ENCODE measurements around the gene CITED2.
"Not testable (repeated sequence)": the region's sequence is repeated elsewhere in the genome, so short reads cannot be mapped to it uniquely, and the experiment has no call there.

The CITED2 gene

DNA sequence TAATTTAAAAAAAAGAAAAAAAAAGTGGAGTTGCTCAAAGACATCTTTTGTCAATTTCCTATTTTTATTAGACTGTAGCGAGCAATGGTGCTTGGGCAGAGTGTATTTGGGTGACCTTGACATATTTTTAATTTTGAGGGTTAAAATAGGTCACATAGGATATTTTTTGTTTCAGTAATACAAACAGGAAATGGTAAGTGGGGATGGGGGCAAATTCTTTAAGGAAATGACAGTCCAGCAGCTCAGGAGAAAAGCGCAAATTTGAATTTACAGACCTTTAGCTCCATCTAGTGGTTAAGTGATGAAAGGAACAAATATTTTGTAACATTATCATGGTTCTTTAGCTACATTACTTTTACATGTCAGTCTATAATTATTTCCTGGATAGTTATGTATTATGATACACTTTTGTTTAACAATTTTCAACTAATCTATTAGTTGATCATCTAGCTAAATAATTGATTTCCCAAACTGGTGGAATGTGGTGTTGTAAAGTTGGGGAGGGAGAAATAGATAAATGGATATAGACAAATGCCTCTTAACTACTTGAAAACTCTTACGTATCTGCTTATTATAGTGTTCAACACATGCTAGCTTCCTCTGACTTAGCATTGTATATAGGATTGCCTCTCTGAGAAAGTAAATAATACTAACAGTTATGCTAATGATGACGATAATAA lies 10.0 kb downstream of the CITED2 start:
- DNase-seq = peak; percentile 60

DNA sequence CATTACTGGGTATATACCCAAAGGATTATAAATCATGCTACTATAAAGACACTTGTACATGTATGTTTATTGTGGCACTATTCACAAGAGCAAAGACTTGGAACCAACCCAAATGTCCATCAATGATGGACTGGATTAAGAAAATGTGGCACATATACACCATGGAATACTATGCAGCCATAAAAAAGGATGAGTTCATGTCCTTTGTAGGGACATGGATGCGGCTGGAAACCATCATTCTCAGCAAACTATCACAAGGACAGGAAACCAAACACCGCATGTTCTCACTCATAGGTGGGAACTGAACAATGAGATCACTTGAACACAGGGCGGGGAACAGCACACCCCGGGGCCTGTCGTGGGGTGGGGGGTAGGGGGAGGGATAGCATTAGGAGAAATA lies 10.7 kb downstream of the CITED2 start:
- not testable (repeated sequence) for DNase-seq

DNA sequence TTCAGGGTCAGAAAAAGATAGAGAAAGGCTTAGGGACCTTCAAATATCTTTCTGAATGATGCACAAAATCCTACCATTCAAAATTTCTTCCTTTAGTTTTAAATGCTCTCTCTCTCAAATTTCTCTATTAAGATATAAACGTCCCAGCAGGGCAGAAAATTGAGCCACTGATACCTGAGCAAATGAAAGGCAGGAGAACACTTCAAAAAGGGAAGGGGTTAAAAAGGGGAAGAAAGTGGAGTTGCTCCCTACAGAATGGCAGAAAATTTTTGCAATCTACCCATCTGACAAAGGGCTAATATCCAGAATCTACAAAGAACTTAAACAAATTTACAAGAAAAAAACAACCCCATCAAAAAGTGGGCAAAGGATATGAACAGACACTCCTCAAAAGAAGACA lies 11.3 kb downstream of the CITED2 start:
- not testable (repeated sequence) for DNase-seq

DNA sequence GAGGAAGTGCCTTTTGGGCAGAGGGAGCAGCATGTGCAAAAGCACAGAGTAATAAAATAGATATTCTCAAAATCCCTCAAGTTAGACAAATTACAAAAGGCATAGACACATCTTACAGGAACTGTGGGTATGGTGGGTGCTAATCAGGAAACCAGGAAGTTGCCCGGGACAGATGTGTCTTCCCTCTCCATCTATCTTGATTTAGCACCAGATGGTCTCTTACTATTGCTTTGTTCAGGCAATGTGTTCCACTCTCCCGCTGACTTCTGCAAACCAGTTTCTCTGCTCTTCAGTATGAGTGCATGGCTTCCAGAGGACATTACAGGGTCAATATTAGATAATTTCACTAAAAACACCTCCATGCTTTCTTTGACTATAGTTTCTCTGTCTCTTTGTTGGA lies 13.2 kb downstream of the CITED2 start:
- no peak for DNase-seq

DNA sequence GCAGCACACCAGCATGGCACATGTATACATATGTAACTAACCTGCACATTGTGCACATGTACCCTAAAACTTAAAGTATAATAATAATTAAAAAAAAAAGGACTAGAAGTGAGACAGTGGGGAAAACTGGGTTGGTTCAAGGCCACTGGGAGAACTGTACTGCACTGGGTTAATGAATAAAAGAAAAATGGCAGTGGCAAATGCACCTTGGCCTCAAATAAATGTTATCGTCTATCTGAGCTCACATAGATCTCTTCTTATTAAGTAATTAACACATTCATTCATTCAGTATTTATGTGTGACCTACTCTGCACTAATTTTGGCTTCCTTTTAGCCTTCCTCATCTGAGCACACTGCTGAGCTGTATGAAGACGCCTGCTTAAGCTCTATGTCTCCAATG lies 17.5 kb downstream of the CITED2 start:
- DNase-seq = no peak

DNA sequence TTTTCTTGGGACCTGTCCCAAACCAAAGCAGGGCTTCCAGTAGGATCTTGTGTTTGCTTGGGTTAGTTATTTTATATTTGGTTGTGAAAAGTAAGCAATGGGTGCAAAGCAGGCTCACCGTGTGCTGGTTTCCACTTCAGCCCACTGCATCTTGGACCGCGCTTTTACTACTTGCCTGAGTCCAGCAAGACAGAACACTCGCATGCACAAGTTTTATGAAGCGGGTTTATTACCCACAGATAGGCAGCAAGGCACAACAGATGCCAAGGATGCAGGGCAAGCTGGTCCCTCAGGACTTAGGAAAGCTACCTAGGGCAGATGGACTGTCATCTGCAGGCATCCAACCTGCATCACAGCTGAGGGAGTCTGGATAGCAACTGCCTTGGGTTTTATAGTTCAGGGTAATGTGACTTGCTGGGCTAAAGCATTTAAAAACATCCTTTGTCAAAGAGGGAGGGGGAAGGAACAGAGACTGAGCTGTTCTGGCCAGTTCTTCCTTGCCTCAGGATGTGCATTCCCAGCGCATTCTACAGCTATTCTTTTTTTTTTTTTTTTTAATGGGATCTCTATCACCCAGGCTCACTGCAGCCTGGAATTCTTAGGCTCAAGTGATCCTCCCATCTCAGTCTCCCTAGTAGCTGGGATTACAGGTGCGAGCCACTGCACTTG lies 18.5 kb downstream of the CITED2 start:
- DNase-seq = no peak

DNA sequence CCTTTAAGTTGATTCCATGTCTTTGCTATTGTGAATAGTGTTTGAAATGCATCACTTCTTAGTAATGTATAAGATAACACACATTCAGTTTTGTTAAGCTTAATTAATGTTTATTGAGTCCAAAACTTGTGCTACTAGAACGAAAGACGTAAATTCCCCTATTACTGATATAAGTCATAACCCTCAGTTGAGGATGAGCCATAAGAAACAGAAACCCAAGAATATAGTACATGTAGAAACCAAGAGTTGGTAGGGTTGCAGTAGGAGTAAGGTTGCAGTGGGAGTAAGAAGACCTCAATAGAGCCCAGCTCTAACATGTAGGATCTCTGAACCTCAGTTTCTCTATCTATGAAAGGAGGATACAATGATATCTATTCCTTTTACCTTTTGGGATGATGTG lies 19.3 kb downstream of the CITED2 start:
- no peak for DNase-seq

DNA sequence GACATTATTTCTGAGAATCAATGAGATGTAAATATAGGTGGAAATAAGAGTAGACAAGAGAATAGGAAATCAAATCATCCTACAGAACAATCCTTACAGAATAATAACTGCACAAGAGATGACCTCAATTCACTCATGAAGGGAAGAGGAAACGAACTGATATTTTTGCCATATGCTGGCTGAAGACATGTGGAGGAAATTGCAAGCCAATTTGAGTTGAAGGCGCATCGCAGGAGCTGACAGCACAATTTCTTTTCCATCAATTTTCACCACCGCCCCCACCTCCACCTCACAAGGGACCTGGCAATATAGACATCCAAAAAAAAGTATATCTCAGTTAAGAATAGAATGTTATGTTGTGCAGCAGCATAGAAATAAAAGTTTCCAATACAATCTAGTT lies 20.3 kb downstream of the CITED2 start:
- DNase-seq = peak; percentile 96

DNA sequence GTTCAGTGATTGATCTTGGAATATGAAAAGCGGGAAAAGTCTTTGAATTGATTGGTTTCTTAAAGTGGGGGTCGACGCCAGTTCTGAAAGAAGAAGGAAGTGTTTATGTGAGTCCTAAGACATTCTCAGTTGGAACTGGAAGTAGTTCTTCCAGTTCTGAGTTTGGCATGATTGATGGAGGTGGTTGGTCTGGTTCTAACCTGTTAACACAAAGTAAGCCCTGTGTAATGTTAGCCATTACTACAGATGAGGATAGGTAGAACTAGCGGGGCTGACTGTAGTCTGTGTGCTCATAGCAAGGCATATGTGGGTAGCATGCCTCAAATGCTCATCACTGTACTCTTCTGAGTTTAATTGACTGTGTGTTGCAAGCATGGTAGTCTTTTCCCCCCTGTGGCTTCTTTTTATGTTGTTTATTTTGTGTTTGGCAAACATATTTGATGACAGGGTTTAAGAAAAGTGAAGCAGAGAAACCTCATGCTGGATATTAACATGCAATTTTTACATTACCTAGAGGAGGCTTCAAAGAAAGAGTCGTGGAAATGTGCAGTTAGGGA lies 24.9 kb downstream of the CITED2 start:
- DNase-seq = no peak

DNA sequence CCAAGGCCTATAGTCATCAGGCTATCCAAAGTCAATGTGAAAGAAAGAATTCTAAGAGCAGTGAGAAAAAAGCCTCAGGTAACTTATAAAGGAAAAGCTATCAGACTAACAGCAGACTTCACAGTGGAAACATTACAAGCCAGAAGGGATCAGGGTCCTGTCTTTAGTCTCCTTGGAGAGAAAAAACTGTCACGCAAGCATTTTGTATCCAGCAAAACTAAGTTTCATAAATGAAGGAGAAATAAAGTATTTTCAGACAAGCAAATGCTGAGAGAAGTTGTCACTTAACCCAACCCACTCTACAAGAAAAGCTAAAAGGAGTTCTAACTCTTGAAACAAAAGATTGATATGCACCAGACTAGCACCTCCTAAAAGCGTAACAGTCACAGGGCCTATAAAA lies 28.1 kb downstream of the CITED2 start:
- no peak for DNase-seq

DNA sequence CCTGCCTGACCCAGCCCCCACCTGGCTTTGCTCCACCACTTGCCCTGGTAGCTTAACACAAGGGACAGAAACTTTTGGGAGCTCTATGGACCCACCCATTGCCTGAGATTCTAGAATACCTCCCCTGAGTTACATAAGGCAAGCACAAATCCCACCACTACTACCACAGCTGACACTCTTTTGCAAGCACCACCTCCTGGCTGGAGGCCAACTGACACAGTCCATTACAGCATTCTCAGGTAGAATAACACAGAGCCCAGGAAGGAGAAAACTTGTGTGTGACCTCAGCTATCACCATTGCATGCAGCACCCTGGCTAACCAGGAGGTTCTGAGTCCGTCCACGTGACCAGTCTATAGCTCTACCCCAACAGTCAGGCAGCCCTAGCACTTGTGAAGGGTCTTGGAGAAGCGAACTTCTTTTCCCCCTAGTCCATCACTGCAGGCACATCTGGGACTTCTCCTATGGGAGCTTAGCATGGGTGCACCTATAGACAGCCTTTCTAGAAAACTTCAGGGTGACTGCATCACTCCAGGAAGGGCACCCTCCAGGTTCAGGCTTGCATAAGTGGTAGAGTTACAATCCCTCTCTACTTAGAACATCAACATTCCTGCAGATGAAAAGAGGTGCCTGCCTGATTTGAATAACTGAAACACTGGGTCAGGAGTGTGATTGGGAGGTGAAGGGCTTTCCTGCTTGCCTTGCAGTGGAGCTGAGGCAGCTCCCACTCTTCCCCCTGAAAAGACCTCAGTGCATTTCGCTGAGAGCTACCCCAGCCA lies 30.1 kb downstream of the CITED2 start:
- DNase-seq = no peak

DNA sequence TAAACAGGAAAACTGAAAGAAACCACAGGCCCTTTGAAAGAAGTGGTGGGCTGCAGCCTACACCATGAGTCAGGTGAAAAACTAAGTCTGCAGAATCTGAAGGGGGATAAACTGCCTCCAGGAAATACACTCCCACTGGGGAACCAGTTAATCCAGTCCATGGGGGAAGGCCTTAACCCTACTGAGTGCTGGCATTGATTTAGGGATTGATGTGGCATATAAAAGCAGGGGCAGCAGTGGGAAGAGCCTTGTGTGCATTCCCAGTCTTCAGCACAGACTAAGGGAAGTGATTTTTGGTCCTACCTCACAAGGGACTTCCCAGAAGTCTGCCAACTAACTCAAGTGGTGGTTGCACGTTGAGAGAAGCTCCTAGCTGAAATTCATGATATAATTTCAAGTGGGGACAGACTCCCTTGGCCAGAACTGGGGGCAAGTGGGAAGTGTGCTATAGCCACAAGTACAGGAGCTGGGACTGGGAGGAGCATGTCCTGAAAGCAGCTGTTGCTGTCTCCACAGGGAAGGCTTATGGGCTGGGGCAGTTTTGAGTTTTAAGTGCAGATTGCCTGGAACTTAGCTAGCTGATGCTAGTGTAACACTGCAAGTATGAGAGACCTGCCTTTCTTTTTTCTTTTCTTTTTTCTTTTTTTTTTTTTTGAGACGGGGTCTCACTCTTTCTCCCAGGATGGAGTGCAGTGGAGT lies 31.2 kb downstream of the CITED2 start:
- no peak for DNase-seq

DNA sequence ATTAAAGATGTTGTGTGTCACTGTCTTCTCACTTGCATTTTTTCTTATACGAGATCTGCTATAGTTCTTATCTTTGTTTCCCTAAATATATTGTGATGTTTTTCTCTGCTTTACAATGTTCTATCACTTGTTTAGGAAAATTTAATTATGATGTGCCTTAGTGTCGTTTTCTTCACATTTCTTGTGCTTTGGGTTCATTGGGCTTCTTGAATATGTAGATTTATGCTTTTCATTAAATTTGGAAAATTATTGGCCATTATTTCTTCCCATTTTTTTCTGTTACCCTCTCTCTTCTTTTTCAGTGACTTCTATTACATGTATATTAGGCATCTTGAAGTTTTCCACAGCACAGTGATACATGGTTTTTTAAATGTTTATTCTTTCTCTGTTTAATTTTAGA lies 33.4 kb downstream of the CITED2 start:
- no peak for DNase-seq

DNA sequence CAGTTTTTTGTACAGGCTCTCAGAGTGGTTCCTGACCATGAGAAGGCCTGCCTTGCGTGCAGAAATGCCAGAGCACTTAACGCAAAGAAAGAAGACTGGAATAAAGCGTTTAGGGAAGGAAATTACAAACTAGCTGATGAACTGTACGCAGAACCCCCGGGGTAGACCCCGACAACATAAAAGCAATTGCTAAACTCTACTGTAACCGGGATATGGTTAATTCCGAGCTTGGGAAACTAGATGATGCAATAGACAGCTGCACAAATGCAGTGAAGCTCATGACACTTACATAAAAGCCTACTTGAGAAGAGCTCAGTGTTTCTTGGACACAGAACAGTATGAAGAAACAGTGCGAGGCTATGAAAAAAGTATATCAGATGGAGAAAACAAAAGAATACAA lies 35.7 kb downstream of the CITED2 start:
- DNase-seq = no peak

DNA sequence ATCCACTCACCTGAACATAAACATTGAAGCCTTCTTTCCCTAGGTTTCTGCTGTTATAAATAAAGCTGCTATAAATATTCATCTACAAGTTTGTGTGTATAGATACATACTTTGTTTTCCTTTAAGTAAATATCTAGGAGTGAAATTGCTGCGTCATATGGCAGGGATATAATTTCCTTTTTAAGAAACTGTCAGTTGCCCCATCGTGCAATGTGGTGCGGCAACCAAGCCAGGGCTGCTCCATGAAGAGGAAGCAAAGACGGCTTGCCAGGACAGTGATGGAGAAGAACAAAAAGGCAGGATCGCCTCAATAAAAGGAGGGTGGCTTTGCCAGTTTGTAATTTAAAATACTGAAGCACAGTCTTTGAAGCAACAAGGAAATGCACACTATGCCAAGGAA lies 36.6 kb downstream of the CITED2 start:
- no peak for DNase-seq

DNA sequence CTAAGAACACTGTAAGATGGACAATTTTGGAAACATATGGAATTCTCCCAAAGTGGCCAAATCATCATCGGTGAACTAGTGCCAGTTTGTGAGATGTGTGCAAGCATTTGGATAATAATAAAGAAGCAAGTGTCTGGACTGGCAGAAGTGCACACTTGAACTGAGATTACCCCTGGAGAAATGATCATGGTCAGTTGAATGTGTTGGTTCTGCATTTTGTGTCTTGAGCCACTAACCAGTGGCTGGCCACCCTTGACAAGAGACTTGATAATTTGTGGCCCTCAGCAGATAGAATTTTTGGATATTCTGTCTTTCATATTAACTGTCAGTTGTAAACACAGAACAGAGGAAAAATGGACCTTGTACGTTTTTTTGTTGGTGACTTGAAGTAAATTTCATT lies 37.4 kb downstream of the CITED2 start:
- DNase-seq = no peak

DNA sequence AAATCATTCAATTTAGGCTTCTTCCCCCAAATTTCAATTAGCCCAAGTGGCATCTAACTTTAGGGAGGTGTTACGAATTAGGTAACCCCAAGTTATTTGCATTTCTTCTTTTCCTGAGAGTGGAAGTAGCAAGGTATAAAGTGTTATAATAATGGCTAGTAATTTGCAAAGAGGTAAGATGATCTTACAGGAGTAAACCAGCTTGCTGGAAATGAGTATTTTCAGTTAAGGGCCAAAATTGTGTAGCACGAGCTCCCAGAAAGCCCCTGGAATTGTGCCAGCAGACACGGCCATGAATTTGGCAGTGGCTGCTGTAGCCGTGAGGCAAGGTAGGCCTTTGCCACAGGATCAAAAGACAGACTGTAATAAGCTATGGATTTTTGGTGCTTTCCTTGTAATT lies 38.0 kb downstream of the CITED2 start:
- no peak for DNase-seq

DNA sequence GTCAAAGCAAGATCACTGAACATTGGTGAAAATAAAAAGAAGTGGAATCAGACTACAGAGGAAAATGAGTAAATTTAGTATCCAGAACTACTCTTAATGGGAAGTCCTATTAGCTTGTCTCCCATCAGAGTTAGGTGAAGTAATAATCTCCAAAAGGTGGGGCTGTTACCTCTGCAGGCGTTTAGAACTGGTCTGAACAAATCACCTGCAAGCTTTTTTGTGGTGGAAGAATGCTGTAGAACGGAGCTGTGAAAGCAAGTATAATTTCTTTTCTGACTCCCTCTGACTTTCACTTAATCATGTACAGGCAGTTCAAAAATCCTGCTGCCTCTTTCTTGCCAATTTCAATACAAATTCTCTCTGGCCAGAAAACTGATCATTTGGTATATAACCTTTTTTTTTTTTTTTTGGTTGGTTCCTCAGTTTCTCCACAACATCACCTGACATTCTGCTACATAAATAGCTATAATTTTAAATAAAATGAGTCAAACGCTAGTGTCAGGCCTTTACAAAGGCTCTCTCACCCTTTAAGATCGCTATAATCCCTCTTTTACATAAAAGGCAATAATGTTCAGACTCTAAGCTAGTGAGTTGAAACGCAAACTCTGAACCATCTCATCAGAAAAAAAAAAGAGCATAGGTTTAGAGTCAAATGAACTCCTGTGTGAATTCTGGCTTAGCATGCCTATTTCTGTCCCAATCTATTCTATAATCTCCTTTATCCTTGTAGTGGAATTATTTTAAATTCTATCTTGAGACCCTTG lies 38.8 kb downstream of the CITED2 start:
- no peak for DNase-seq

DNA sequence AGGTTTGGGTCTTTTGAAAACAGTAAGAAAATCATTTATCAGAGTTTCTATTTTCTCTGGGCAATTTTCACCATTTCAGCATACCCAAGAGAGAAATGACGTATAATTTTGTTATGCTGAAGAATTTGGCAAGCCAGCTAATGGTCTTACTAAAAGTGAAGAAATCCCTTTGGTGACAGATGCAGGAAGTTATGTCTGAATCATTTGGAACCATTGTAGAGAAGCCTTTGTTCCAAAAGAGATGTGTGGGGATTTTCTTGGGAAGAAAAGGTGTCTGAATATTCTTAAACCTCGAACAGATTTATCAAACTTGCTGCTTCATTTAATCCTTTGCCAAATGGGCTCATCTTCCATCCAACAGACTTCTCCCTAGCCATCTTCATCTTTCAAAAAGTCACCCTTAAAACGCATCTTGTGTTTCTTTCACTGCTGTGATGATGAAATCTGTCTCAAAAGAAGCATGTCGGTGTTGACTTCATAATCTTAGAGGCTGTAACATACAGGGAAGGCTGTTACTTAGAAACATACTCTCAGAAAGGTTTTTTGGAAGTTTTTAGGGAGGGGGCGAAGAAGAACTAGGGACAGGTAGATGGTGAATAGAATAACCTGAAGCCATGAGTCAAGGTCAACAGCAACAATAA lies 39.5 kb downstream of the CITED2 start:
- DNase-seq = no peak

DNA sequence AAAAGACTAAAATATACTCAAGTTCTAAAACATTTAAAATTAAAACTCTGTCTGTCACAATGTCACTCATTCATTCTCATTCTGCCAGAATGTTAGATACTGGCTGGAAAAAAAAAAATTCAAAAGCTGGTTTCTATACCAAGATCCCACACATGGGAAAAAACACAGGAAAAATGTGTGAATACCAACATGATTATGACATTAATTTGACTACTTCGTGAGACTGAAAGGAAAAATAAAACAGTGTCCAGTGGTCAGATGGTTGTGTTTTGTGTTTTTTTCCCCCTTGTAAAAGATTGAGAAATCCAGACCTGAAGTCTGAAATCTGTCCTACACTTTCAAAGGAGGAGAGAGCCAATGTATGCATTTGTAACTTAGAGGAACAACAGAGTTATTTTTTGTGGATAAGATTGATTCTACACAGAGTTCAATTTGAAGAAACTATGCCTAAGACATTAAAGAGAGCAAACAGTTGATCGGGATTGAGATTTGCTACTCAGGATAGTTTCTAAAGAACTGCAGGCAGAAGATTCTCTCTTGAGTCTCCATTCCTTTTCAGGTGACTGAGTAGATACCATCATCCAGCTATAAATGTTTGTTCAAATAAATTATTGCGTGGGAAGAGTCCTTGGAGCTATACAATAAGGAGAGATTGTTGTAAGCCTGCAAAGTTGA lies 43.5 kb downstream of the CITED2 start:
- DNase-seq = no peak

DNA sequence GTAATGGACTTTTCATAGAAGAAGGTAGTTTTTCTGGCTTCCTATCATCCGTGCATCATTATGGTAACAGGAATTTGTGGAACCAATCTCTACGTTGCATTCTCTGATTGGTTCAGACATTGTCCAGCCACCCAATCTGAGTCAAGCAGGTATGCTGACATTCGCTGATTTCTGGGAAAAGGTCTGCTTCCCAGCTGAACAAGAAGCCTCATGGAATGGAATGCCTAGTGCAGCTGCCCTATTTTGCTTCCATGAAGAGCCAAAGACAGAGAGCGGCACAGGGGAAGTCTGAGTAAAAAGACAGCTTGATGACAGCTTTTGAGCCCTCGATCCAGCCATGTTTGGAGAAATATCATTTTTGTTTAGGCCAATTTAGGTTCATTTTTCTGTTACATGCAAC lies 44.1 kb downstream of the CITED2 start:
- no peak for DNase-seq

All from NCI-H2227 treated with DMSO at 0.1 percent for 48 hours (cell line).